ENCODE data around the gene FOXJ3. TPM values are rescaled to one million over a fixed set of nuclear protein-coding genes. Genes with fewer than 3 reads are reported as not detected.

The FOXJ3 gene
- 15.0 and 16.6 TPM in 2 replicates for total RNA-seq

DNA sequence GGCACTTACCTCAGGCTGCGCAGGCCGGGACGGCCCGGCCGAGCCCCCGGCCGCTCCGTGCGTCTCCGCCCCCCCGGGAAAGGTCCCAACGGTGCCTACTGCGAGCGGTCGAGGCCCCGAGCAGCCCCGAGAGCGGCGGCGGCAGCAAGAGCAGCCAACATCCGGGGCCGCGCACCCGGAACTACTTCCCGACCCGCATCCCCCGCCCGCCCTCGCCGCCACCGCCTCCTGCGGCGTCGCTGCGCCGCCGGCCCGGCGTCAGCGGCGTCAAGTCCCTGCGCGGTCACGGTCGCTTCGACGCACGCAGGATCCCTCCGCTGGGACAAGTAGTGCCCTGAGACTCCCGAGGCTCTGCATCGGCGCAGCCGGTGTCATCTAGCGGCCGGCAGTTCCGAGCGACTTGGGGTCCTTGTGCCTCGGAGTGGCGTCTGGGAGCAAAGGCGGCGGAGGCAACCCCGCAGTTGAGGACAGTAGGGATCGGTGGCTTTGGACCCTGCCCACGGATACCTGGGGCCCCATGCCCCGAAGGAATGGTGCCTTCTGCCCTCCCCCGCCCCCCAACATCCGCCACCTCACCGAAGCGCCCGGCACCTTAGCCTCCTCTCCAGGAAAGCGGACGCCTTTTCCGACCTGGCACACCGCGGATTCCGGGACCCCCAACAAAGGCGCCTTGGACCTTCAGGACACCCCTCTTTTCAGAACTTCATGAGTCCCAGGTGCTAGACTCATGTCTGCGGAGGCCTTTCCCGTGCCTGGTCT lies at the start of gene FOXJ3:
Gene FOXJ3 (minus strand): TSS at position 186 of the 759 bp plus-strand sequence. CDS start 24,142 bp downstream, outside the sequence.

DNA sequence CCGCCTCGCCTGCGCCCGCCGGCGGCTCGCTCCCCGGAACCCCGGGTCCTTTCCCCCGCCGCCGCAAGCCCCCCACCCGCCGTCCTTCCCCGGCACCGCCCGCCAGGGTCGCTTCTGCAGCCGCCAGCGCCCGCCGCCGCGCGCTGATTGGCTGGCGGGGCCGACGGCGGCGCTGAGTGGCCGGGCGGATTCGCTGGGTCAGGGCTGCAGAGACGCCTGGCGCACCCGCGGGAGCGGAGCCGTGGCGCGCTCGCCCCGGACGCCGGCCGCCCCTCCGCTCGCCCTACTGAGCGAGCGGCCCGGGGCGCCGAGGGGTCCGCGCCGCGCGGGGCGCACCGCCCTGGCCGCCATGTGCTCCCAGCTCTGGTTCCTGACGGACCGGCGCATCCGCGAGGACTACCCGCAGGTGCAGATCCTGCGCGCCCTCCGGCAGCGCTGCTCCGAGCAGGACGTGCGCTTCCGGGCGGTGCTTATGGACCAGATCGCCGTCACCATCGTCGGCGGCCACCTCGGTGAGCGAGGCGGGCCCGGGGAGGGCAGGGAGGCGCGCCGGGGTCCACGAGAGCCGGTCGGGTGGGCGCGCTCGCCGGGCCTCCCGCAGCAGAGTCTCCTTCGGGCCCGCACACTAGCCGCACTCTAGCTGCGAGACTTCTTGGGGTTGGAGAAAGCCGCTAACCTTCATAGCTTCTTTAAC lies 45.7 kb upstream of the FOXJ3 start, which contains the start of gene RIMKLA:
Gene RIMKLA (plus strand): TSS at position 207 of the 694 bp plus-strand sequence. CDS start 143 bp downstream, at position 350.

GRCh38 chr1:42164551-42165420 lies 170.2 kb downstream of the FOXJ3 start, which contains the start of gene GUCA2A:
Gene GUCA2A (minus strand): TSS chr1:42164745. CDS start chr1:42164712, 33 bp downstream.

DNA sequence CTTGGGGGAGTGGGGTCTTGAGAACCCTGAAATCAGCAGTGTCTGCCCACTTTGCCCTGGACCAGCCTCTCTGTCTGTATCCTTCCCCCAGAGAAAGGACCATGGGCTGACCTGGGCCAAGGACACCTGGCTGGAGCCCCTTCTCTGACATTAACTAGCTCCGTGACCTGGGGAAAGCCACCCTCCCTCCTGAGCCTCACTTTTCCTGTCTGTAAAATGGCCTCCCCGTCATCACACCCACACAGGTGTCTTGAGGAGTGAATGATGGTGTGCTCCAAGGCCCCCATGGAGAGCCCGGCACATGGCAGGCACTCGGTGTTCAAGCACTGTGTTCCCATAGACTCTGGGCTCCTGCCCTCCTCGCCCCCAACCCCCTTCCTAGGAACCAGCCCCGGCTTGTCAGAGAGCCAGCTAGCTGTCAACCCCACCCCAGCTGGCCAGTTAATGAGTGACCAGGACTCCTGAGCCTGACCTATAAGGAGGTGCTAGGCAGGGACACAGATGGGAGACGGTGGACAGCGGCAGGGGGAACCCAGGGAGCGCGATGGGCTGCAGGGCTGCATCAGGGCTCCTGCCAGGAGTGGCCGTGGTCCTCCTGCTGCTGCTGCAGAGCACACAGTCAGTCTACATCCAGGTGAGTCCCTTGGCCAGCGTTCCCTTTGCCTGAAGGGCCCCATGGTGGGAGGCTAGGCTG lies 182.0 kb downstream of the FOXJ3 start, which contains the start of gene GUCA2B:
Gene GUCA2B (plus strand): TSS at position 504 of the 694 bp plus-strand sequence. CDS start 41 bp downstream, at position 545.

Other genes starting within 250 kb of the FOXJ3 start
- gene GUCA2B, start 181.8 kb downstream of the FOXJ3 start, total RNA-seq, result not detected in 2 replicates
- gene GUCA2A, start 170.5 kb downstream of the FOXJ3 start, total RNA-seq, result not detected in 2 replicates
- gene RIMKLA, start 45.6 kb upstream of the FOXJ3 start, total RNA-seq, result under 0.01 TPM in 2 replicates
- 0.32 and 0.61 TPM in 2 replicates for gene ZMYND12, start 120.8 kb upstream of the FOXJ3 start, total RNA-seq
- 28.7 and 40.3 TPM in 2 replicates for gene PPCS, start 121.3 kb upstream of the FOXJ3 start, total RNA-seq
- 0.32 and 0.46 TPM in 2 replicates for gene CCDC30, start 128.1 kb upstream of the FOXJ3 start, total RNA-seq